Neuronal stem cell (in vitro differentiated cells): ENCODE data around the gene SGSH.
"Not testable (repeated sequence)": the region's sequence is repeated elsewhere in the genome, so short reads cannot be mapped to it uniquely, and the experiment has no call there.

Source experiments
- DNase-seq: peaks from one replicate; pipeline ENCODE4 v3.0.0-alpha.2; 2013; ENCODE audit warnings: low spot score
- H2AFZ ChIP-seq: one replicate; pipeline ENCODE4 v1.6.1; 2013; ENCODE audit warnings: mild to moderate bottlenecking, low read length, inconsistent platforms
- H2AK5ac ChIP-seq: 2 replicates; pipeline ENCODE4 v1.6.1; 2013; ENCODE audit warnings: low read depth, mild to moderate bottlenecking, inconsistent platforms, low read length, moderate library complexity, mixed read lengths
- H2BK120ac ChIP-seq: 2 replicates; pipeline ENCODE4 v1.6.1; 2013; ENCODE audit warnings: low read depth, mild to moderate bottlenecking, inconsistent platforms, low read length, moderate library complexity, mixed read lengths
- H2BK12ac ChIP-seq: one replicate; pipeline ENCODE4 v1.6.1; 2013; ENCODE audit warnings: low read length, inconsistent platforms
- H2BK15ac ChIP-seq: 2 replicates; pipeline ENCODE4 v1.6.1; 2013; ENCODE audit warnings: mild to moderate bottlenecking, low read length, inconsistent platforms, mixed read lengths
- H2BK5ac ChIP-seq: one replicate; pipeline ENCODE4 v1.6.1; 2013; ENCODE audit warnings: inconsistent platforms, mild to moderate bottlenecking, low read length, moderate library complexity
- H3K14ac ChIP-seq: one replicate; pipeline ENCODE4 v1.6.1; 2013; ENCODE audit warnings: low read length, inconsistent platforms
- H3K18ac ChIP-seq: 2 replicates; pipeline ENCODE4 v1.6.1; 2013; ENCODE audit warnings: low read length, inconsistent platforms
- H3K23ac ChIP-seq: 2 replicates; pipeline ENCODE4 v1.6.1; 2013; ENCODE audit warnings: low read depth, mild to moderate bottlenecking, mixed read lengths, low read length, inconsistent platforms; ENCODE audit not compliant: poor library complexity
- H3K27ac ChIP-seq: replicated peaks from 3 replicates; pipeline ENCODE4 v1.5.1; 2013; ENCODE audit warnings: low read length, inconsistent platforms
- H3K27me3 ChIP-seq, 3 experiments: 2 replicates each; pipeline ENCODE4 v1.6.1; 2013; ENCODE audit warnings: low read length in 3 of 3, mild to moderate bottlenecking in 2 of 3, inconsistent platforms in 1 of 3, low read depth in 1 of 3, mixed read lengths in 1 of 3, moderate library complexity in 1 of 3; ENCODE audit not compliant: control insufficient read depth in 3 of 3, insufficient read depth in 3 of 3
- H3K36me3 ChIP-seq, 2 donors: replicated peaks in 1 of 2; 2 replicates each; pipeline ENCODE4 v1.6.1; 2013; ENCODE audit warnings: low read length in 2 of 2; ENCODE audit not compliant: control insufficient read depth in 2 of 2, insufficient read depth in 2 of 2
- H3K4ac ChIP-seq: 2 replicates; pipeline ENCODE4 v1.6.1; 2013; ENCODE audit warnings: inconsistent platforms, mild to moderate bottlenecking, low read length, moderate library complexity
- H3K4me1 ChIP-seq, 2 donors: 1 replicate in 1 of 2; 2 replicates in 1 of 2; pipeline ENCODE4 v1.6.1; 2013; ENCODE audit warnings: low read length in 2 of 2, low read depth in 1 of 2; ENCODE audit not compliant: control insufficient read depth in 2 of 2, insufficient read depth in 1 of 2
- H3K4me2 ChIP-seq: one replicate; pipeline ENCODE4 v1.6.1; 2013; ENCODE audit warnings: mild to moderate bottlenecking, low read length, inconsistent platforms; ENCODE audit not compliant: insufficient read depth, poor library complexity, severe bottlenecking
- H3K4me3 ChIP-seq, 2 donors: 2 replicates each; pipeline ENCODE4 v1.5.1; 2013; ENCODE audit warnings: low read length in 2 of 2, mild to moderate bottlenecking in 2 of 2, inconsistent platforms in 1 of 2, moderate library complexity in 1 of 2
- H3K79me1 ChIP-seq: one replicate; pipeline ENCODE4 v1.6.1; 2013; ENCODE audit warnings: low read depth, mild to moderate bottlenecking, inconsistent platforms, low read length, moderate library complexity
- H3K9ac ChIP-seq: one replicate; pipeline ENCODE4 v1.6.1; 2013; ENCODE audit warnings: mild to moderate bottlenecking, low read depth, low read length, inconsistent platforms; ENCODE audit not compliant: poor library complexity
- H3K9me3 ChIP-seq, 2 donors: replicated peaks in 1 of 2; 2 replicates each; pipeline versions ENCODE3 to v1.6.1; 2013; ENCODE audit warnings: low read length in 2 of 2, mild to moderate bottlenecking in 2 of 2, inconsistent platforms in 1 of 2, low read depth in 1 of 2, mixed read lengths in 1 of 2, moderate library complexity in 1 of 2; ENCODE audit not compliant: control insufficient read depth in 2 of 2, insufficient read depth in 1 of 2
- H4K8ac ChIP-seq: one replicate; pipeline ENCODE4 v1.6.1; 2013; ENCODE audit warnings: low read depth, mild to moderate bottlenecking, inconsistent platforms, low read length, moderate library complexity
- H4K91ac ChIP-seq: one replicate; pipeline ENCODE4 v1.6.1; 2013; ENCODE audit warnings: low read length, low read depth, mild to moderate bottlenecking, inconsistent platforms; ENCODE audit not compliant: poor library complexity
- WGBS, 2 donors: extraction: QIAGEN DNeasy Blood & Tissue Kit; methylation state at CpG; one replicate each; pipeline ENCODE4 v1.1.7; 2013; ENCODE audit warnings: missing lambda C conversion rate in 2 of 2, mixed read lengths in 1 of 2; ENCODE audit not compliant: insufficient read length in 2 of 2, insufficient replicate concordance in 1 of 2; ENCODE audit errors: extremely low coverage in 2 of 2; 5-methylcytosine and 5-hydroxymethylcytosine counted together

Gene SGSH

DNA sequence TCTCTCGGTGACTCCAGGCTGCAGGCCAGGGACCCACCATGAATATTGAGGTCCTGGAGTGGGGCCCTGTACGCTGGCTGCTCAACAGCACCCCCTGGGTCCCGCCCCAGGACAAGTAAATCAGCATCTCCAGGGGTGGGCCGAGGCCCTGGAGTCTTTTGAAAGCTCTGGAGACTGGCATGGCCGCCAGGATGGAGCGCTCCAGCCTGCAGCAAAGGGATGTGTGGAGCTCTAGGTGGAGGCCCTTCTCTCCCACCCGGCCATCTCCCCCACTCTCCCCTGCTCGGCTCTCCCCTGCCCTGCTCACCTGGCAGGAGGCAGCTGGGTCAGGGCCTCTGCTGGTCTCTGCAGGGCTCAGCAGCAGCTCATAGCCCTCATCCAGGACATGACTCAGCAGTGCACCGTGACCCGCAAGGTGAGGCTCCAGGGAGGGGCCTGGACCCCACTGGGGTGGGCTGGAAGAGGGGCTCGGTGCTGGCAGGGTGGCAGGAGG, 16.6 kb downstream of the SGSH start:
- Histone ChIP-seq H2BK120ac (no peak overlapping the region), H3K36me3 (peaks cover 0 to 5% of the 10 kb centered on the region in 2 donors), H2AFZ (no peak overlapping the region), H2BK12ac (no peak overlapping the region), H3K79me1 (no peaks in the 10 kb centered on the region), H2BK5ac (no peak overlapping the region), H3K27me3 (no peaks in the 10 kb centered on the region), H2AK5ac (peak overlapping the region; percentile 56), H4K91ac (no peak overlapping the region), H3K27ac (no peak overlapping the region), H2BK15ac (no peak overlapping the region), H3K23ac (peak overlapping the region; percentile 43), H3K9ac (peak overlapping the region; percentile 70), H3K4me3 (no peak overlapping the region), H3K4me1 (peaks cover 0 to 3% of the 10 kb centered on the region in 2 donors), H3K9me3 (no peaks in the 10 kb centered on the region), H4K8ac (no peak overlapping the region), H3K18ac (peak overlapping the region; percentile 38), H3K14ac (peak overlapping the region; percentile 89), H3K4ac (no peak overlapping the region), H3K4me2 (no peak overlapping the region)
- no CpG with 5 or more reads among the region's 11 CpGs for WGBS, 2 donors
- no peak for DNase-seq

DNA sequence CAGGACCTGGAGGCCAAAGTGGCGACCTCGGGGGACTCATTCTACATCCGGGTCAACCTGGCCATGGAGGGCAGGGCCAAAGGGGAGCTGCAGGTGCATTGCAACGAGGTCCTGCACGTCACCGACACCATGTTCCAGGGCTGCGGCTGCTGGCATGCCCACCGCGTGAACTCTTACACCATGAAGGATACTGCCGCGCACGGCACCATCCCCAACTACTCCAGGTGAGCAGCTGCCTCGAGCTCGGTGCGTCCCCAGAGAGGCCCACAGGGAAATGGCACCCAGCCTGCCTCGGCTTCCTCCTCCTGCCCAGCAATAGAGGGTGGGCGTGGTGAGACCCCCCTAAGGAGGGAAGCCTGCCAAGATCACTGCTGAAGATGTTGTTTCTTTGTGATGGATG, 17.9 kb downstream of the SGSH start:
- Histone ChIP-seq H3K9ac (no peak overlapping the region), H2BK12ac (no peak overlapping the region), H3K4me1 (peaks cover 0 to 9% of the 10 kb centered on the region in 2 donors), H4K8ac (no peak overlapping the region), H3K4ac (no peak overlapping the region), H3K18ac (peak overlapping the region; percentile 85), H2BK120ac (no peak overlapping the region), H3K27ac (no peak overlapping the region), H4K91ac (peak overlapping the region; percentile 53), H3K23ac (no peak overlapping the region), H3K27me3 (no peaks in the 10 kb centered on the region), H3K4me2 (no peak overlapping the region), H3K9me3 (no peaks in the 10 kb centered on the region), H2BK5ac (no peak overlapping the region), H2AK5ac (peak overlapping the region; percentile 56), H3K36me3 (no peaks in the 10 kb centered on the region), H2BK15ac (peak overlapping the region; percentile 83), H3K4me3 (peak overlapping the region in 1 of 2 donors; percentile 51), H2AFZ (no peak overlapping the region), H3K14ac (no peak overlapping the region), H3K79me1 (no peaks in the 10 kb centered on the region)
- WGBS, 2 donors, result no CpG with 5 or more reads among the region's 17 CpGs
- DNase-seq, result no peak

DNA sequence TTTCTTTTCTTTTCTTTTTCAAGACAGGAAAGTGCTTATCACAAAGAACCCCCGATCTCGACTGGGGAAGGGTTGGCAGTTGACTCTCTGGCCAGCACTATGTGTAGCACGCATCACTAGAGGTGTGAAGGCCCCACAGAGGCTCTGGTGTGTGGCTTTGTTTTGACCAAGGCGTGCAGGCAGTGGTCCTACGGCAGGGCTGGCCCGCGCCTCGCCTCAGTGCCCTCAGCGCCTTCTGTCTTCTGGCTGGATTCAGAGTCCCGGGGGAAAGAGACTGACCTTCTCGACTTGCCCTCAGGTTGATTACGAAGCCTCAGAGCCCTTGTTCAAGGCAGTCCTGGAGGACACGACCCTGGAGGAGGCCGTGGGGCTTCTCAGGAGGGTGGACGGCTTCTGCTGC, 18.7 kb downstream of the SGSH start:
- no peaks in the 10 kb centered on the region for H3K27me3 ChIP-seq
- no peak overlapping the region for H3K27ac ChIP-seq
- H3K23ac ChIP-seq, result no peak overlapping the region
- no peak overlapping the region for H2AFZ ChIP-seq
- DNase-seq, result no peak
- H3K9me3 ChIP-seq, result no peaks in the 10 kb centered on the region
- no peak overlapping the region for H4K91ac ChIP-seq
- peak overlapping the region; percentile 75 for H2BK5ac ChIP-seq
- H3K4me2 ChIP-seq, result no peak overlapping the region
- no peaks in the 10 kb centered on the region for H3K79me1 ChIP-seq
- no peak overlapping the region for H3K9ac ChIP-seq
- H3K4me1 ChIP-seq, result peaks cover 0 to 9% of the 10 kb centered on the region in 2 donors
- H2BK12ac ChIP-seq, result no peak overlapping the region
- no peak overlapping the region for H3K18ac ChIP-seq
- H3K4ac ChIP-seq, result no peak overlapping the region
- H3K4me3 ChIP-seq, result no peak overlapping the region
- H4K8ac ChIP-seq, result no peak overlapping the region
- peak overlapping the region; percentile 56 for H2AK5ac ChIP-seq
- WGBS, 2 donors, result no CpG with 5 or more reads among the region's 15 CpGs
- H2BK15ac ChIP-seq, result peak overlapping the region; percentile 75
- H3K14ac ChIP-seq, result peak overlapping the region; percentile 31
- H2BK120ac ChIP-seq, result no peak overlapping the region
- H3K36me3 ChIP-seq, result no peaks in the 10 kb centered on the region

DNA sequence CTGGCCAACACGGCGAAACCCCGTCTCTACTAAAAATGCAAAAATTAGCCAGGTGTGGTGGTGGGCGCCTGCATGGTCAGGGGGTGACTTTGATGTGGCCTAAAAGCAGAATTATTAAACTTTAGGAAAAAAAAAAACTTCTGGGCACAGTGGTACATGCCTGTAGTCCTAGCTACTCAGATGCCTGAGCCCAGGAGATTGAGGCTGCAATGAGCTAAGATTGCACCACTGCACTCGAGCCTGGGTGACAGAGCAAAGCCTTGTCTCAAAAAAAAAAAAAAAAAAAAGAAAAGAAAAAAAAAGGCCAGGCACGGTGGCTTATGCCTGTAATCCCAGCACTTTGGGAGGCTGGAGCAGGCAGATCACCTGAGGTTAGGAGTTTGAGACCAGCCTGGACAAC, 20.8 kb downstream of the SGSH start:
- not testable (repeated sequence) for H3K18ac ChIP-seq, H3K27me3 ChIP-seq, H3K36me3 ChIP-seq, H3K79me1 ChIP-seq, H3K4me3 ChIP-seq, H3K27ac ChIP-seq, H2BK120ac ChIP-seq, H4K91ac ChIP-seq, H3K4me2 ChIP-seq, H3K9me3 ChIP-seq, H3K4ac ChIP-seq, H3K23ac ChIP-seq, H4K8ac ChIP-seq, H2BK15ac ChIP-seq, H3K9ac ChIP-seq, H2AFZ ChIP-seq, DNase-seq, H3K4me1 ChIP-seq, H3K14ac ChIP-seq, H2AK5ac ChIP-seq, H2BK12ac ChIP-seq, H2BK5ac ChIP-seq
- WGBS, 2 donors, result no CpG with 5 or more reads among the region's 6 CpGs
